ENCODE data around the gene DEPDC1B. TPM values are rescaled to one million over a fixed set of nuclear protein-coding genes. Genes with fewer than 3 reads are reported as not detected.

Gene DEPDC1B
- total and polyA plus RNA-seq, 2 of the 4 experiments (the other 2 are of a cell fraction), result 4.4 to 9.3 TPM

GRCh38 chr5:60639544-60639943, 60.4 kb downstream of the DEPDC1B start:
- TF ChIP-seq RFX5 (IDR thresholded peaks at IDR 0.05; ENCODE audit: low read depth, low read length), result no peak
- no peak for TF ChIP-seq BHLHE40 (IDR thresholded peaks at IDR 0.05; ENCODE audit: low read depth, low read length)
- TF ChIP-seq RCOR1 (IDR thresholded peaks at IDR 0.05; ENCODE audit: insufficient replicate concordance, low read length), result no peak
- no peak for TF ChIP-seq CTCF (conservative IDR thresholded peaks at IDR 0.05; ENCODE audit: low read depth, low read length)
- TF ChIP-seq POLR2A (IDR thresholded peaks at IDR 0.05; ENCODE audit: low read depth, low read length), result no peak
- TF ChIP-seq FOS (IDR thresholded peaks at IDR 0.05; ENCODE audit: low read depth, low read length), result no peak
- no peak for TF ChIP-seq CHD1 (IDR thresholded peaks at IDR 0.05; ENCODE audit: low read depth, low read length)
- no peak for TF ChIP-seq NFE2L2 (IDR thresholded peaks at IDR 0.05; ENCODE audit: low read depth, low read length)
- TF ChIP-seq MAFK (IDR thresholded peaks at IDR 0.05; ENCODE audit: low read depth, low read length), result no peak
- Histone ChIP-seq H3K4me1 (ENCODE audit: control insufficient read depth, insufficient read depth, low read length) (no peaks in the 10 kb centered on the region), H2AK9ac (replicated peaks; ENCODE audit: low read depth, low read length, poor library complexity) (no peak overlapping the region), H2BK15ac (ENCODE audit: low read depth, low read length) (no peak overlapping the region), H2AK5ac (ENCODE audit: low read depth, low read length) (no peak overlapping the region), H2AFZ (replicated peaks; ENCODE audit: low read length, poor library complexity) (peak overlapping the region; percentile 2), H2BK120ac (ENCODE audit: low read depth, low read length) (no peak overlapping the region), H2BK20ac (ENCODE audit: low read depth, low read length) (no peak overlapping the region), H3K27ac (ENCODE audit: insufficient read depth, low read length) (no peak overlapping the region), H4K8ac (ENCODE audit: low read depth in 2 of 2, low read length in 2 of 2) (no peak overlapping the region), H3K9me3 (ENCODE audit: control insufficient read depth, insufficient read depth, low read length) (no peaks in the 10 kb centered on the region), H3K4ac (ENCODE audit: low read depth, low read length) (no peak overlapping the region), H3K9ac (ENCODE audit: low read depth, low read length) (no peak overlapping the region), H3K27me3 (ENCODE audit: control insufficient read depth, insufficient read depth, low read length) (no peaks in the 10 kb centered on the region), H4K20me1 (ENCODE audit: insufficient read depth, low read length) (no peaks in the 10 kb centered on the region), H3K23ac (ENCODE audit: low read depth, low read length) (no peak overlapping the region), H3K18ac (ENCODE audit: low read depth, low read length) (no peak overlapping the region), H3K56ac (ENCODE audit: extremely low read depth, insufficient read depth, low read length) (no peak overlapping the region), H3K79me1 (ENCODE audit: low read depth in 1 of 2, low read length in 2 of 2) (peaks cover 0 to 2% of the 10 kb centered on the region in 2 experiments; a peak in 2 of 4 replicates), H2BK5ac (ENCODE audit: low read depth, low read length, poor library complexity, severe bottlenecking) (no peak overlapping the region), H3K4me3 (ENCODE audit: insufficient read depth, low read depth, low read length) (no peak overlapping the region), H3K14ac (replicated peaks; ENCODE audit: low read depth, low read length) (no peak overlapping the region), H3K9me1 (ENCODE audit: insufficient read depth, low read length) (no peaks in the 10 kb centered on the region), H4K5ac (ENCODE audit: low read depth, low read length) (no peak overlapping the region), H3K4me2 (ENCODE audit: low read depth, low read length) (no peak overlapping the region), H3K36me3 (ENCODE audit: control insufficient read depth, insufficient read depth, low read length) (no peaks in the 10 kb centered on the region), H4K91ac (ENCODE audit: insufficient read depth, low read depth, low read length) (no peak overlapping the region)
- dilution Hi-C loops (cut with HindIII; ENCODE audit: low sequenced_read_pairs, unreplicated experiment), result no loop called here
- DNase-seq, result no peak
- ChIA-PET CTCF (interaction anchor here (0.8 kb wide), 1 partner anchor 10 kb away, joined by 3 read pairs; no protein-coding TSS in a partner anchor), POLR2A (ENCODE audit: unreplicated experiment) (no interaction called here)
- no peak for ATAC-seq (ENCODE audit: low read depth)
- in situ Hi-C loops (cut with MboI; ENCODE audit: low sequenced_read_pairs), result no loop called here
- no CpG with 5 or more reads among the region's 1 CpG for WGBS, 2 experiments (ENCODE audit: extremely low coverage in 2 of 2, insufficient read length in 1 of 2)
- intact Hi-C loops (cut with micrococcal nuclease), result no loop called here
- no TSS peak for BruUV-seq (replicated peaks)

All from IMR-90 (cell line).